SHP77 (cell line): ENCODE results near the gene PYGL.
"Not testable (repeated sequence)": the region's sequence is repeated elsewhere in the genome, so short reads cannot be mapped to it uniquely, and the experiment has no call there.

Experiments used
- DNase-seq, 2 experiments: peaks; one replicate each; lab custom pipeline; 2025; lab: John Stamatoyannopoulos, UW

PYGL gene

GRCh38 chr14:50928002-50928635 is 16.2 kb downstream of the PYGL start:
- no peak for DNase-seq

GRCh38 chr14:50926851-50927386 is 17.4 kb downstream of the PYGL start:
- no peak for DNase-seq

- no peak for DNase-seq
These were observed 19.4 kb downstream of the PYGL start for GRCh38 chr14:50924843-50925242.

GRCh38 chr14:50924236-50924635 is 20.0 kb downstream of the PYGL start:
- DNase-seq: no peak

- no peak for DNase-seq
These were observed 21.5 kb downstream of the PYGL start for GRCh38 chr14:50922803-50923202.

- peak; percentile 37 to 58 for DNase-seq
These were observed 23.6 kb downstream of the PYGL start for GRCh38 chr14:50920482-50921230.

GRCh38 chr14:50919524-50919923 is 24.8 kb downstream of the PYGL start:
- DNase-seq: not testable (repeated sequence)

GRCh38 chr14:50917449-50917848 is 26.8 kb downstream of the PYGL start:
- no peak for DNase-seq

GRCh38 chr14:50910495-50911420 is 33.5 kb downstream of the PYGL start:
- no peak for DNase-seq

GRCh38 chr14:50906326-50907065 is 37.8 kb downstream of the PYGL start:
- no peak for DNase-seq

GRCh38 chr14:50904719-50905118 is 39.6 kb downstream of the PYGL start:
- DNase-seq: no peak

- no peak for DNase-seq
These were observed 42.9 kb downstream of the PYGL start for GRCh38 chr14:50901361-50901760.

GRCh38 chr14:50897658-50898175 is 46.6 kb downstream of the PYGL start:
- DNase-seq: no peak

- not testable (repeated sequence) for DNase-seq
These were observed 47.3 kb downstream of the PYGL start for GRCh38 chr14:50897005-50897404.

- not testable (repeated sequence) for DNase-seq
These were observed 47.9 kb downstream of the PYGL start for GRCh38 chr14:50896421-50896820.

- no peak for DNase-seq
These were observed 52.0 kb downstream of the PYGL start for GRCh38 chr14:50892255-50892654.

- no peak for DNase-seq
These were observed 56.8 kb downstream of the PYGL start for GRCh38 chr14:50887476-50887875.

- no peak for DNase-seq
These were observed 60.5 kb downstream of the PYGL start for GRCh38 chr14:50883827-50884197.

GRCh38 chr14:50882932-50883826 is 61.1 kb downstream of the PYGL start:
- no peak for DNase-seq

- no peak for DNase-seq
These were observed 68.8 kb downstream of the PYGL start for GRCh38 chr14:50875359-50876070.
